ENCODE data around the gene PPBP.

PPBP gene

GRCh38 chr4:74028504-74028903 lies 40.5 kb upstream of the PPBP start:
- no peaks in the 10 kb centered on the region for H3K9me3 ChIP-seq (ENCODE audit: insufficient read depth, low read length)
- H3K4me3 ChIP-seq (ENCODE audit: insufficient read depth, low read length, poor library complexity, severe bottlenecking) = no peak overlapping the region
- H2AFZ ChIP-seq (ENCODE audit: low read depth, low read length, severe bottlenecking) = no peak overlapping the region
- no peaks in the 10 kb centered on the region for H3F3A ChIP-seq (ENCODE audit: insufficient read depth)
- no peak for TF ChIP-seq EZH2phosphoT487 (conservative IDR thresholded peaks at IDR 0.05; ENCODE audit: low read length)
- TF ChIP-seq CTCF (IDR thresholded peaks at IDR 0.05; ENCODE audit: insufficient read depth, low read length, poor library complexity, severe bottlenecking) = no peak
- no peaks in the 10 kb centered on the region for H3K79me2 ChIP-seq (ENCODE audit: insufficient read depth, low read length)
- H3K9me2 ChIP-seq (replicated peaks; ENCODE audit: insufficient read depth, low read length) = no peaks in the 10 kb centered on the region
- H3K9ac ChIP-seq (ENCODE audit: low read length) = no peak overlapping the region
- no peaks in the 10 kb centered on the region for H3K27me3 ChIP-seq (ENCODE audit: low read length)
- no peaks in the 10 kb centered on the region for H4K20me1 ChIP-seq (ENCODE audit: low read depth, low read length)
- no peak overlapping the region for H3K4me2 ChIP-seq (ENCODE audit: low read depth, low read length, poor library complexity, severe bottlenecking)
- H3K36me3 ChIP-seq (ENCODE audit: low read length) = no peaks in the 10 kb centered on the region
- no peak overlapping the region for H3K27ac ChIP-seq (ENCODE audit: low read depth, low read length)

- H3K27ac ChIP-seq (ENCODE audit: low read depth, low read length) = no peak overlapping the region
- H3K4me3 ChIP-seq (ENCODE audit: insufficient read depth, low read length, poor library complexity, severe bottlenecking) = no peak overlapping the region
- H3K79me2 ChIP-seq (ENCODE audit: insufficient read depth, low read length) = no peaks in the 10 kb centered on the region
These were observed 35.7 kb upstream of the PPBP start for GRCh38 chr4:74023709-74024108.

GRCh38 chr4:74021601-74022000 lies 33.6 kb upstream of the PPBP start:
- Histone ChIP-seq H3F3A (ENCODE audit: insufficient read depth) (no peaks in the 10 kb centered on the region), H2AFZ (ENCODE audit: low read depth, low read length, severe bottlenecking) (no peak overlapping the region), H3K79me2 (ENCODE audit: insufficient read depth, low read length) (no peaks in the 10 kb centered on the region), H3K4me2 (ENCODE audit: low read depth, low read length, poor library complexity, severe bottlenecking) (no peak overlapping the region), H3K9ac (ENCODE audit: low read length) (no peak overlapping the region), H3K27me3 (ENCODE audit: low read length) (no peaks in the 10 kb centered on the region), H3K9me2 (replicated peaks; ENCODE audit: insufficient read depth, low read length) (no peaks in the 10 kb centered on the region), H3K9me3 (ENCODE audit: insufficient read depth, low read length) (no peaks in the 10 kb centered on the region), H3K27ac (ENCODE audit: low read depth, low read length) (no peak overlapping the region), H3K4me3 (ENCODE audit: insufficient read depth, low read length, poor library complexity, severe bottlenecking) (no peak overlapping the region), H3K36me3 (ENCODE audit: low read length) (no peaks in the 10 kb centered on the region), H4K20me1 (ENCODE audit: low read depth, low read length) (no peaks in the 10 kb centered on the region)
- no peak for TF ChIP-seq EZH2phosphoT487 (conservative IDR thresholded peaks at IDR 0.05; ENCODE audit: low read length)
- no peak for TF ChIP-seq CTCF (IDR thresholded peaks at IDR 0.05; ENCODE audit: insufficient read depth, low read length, poor library complexity, severe bottlenecking)

More at GRCh38 chr4:74023709-74024108, 35.7 kb upstream of the PPBP start:
- H3K9me2 ChIP-seq (replicated peaks; ENCODE audit: insufficient read depth, low read length) = no peaks in the 10 kb centered on the region
- no peak overlapping the region for H3K4me2 ChIP-seq (ENCODE audit: low read depth, low read length, poor library complexity, severe bottlenecking)
- H2AFZ ChIP-seq (ENCODE audit: low read depth, low read length, severe bottlenecking) = no peak overlapping the region
- TF ChIP-seq EZH2phosphoT487 (conservative IDR thresholded peaks at IDR 0.05; ENCODE audit: low read length) (no peak), CTCF (IDR thresholded peaks at IDR 0.05; ENCODE audit: insufficient read depth, low read length, poor library complexity, severe bottlenecking) (no peak)
- H3K9me3 ChIP-seq (ENCODE audit: insufficient read depth, low read length) = no peaks in the 10 kb centered on the region
- no peak overlapping the region for H3K9ac ChIP-seq (ENCODE audit: low read length)
- no peaks in the 10 kb centered on the region for H4K20me1 ChIP-seq (ENCODE audit: low read depth, low read length)
- no peaks in the 10 kb centered on the region for H3K27me3 ChIP-seq (ENCODE audit: low read length)
- no peaks in the 10 kb centered on the region for H3K36me3 ChIP-seq (ENCODE audit: low read length)
- H3F3A ChIP-seq (ENCODE audit: insufficient read depth) = no peaks in the 10 kb centered on the region
